GM12878 (cell line): ENCODE results near the gene ZBTB6. TPM values are rescaled to one million over a fixed set of nuclear protein-coding genes. Genes with fewer than 3 reads are reported as not detected.

Experiments
- ATF7 ChIP-seq: fragments of 450-650 bp; IDR thresholded peaks from 2 replicates; pipeline ENCODE4 v1.6.1; 2016; ENCODE audit warnings: low read depth, mild to moderate bottlenecking
- BRCA1 ChIP-seq: IDR thresholded peaks from 2 replicates; pipeline ENCODE4 v1.6.1; 2011; ENCODE audit warnings: low read depth, low read length, improper control_type of control experiment
- CHD1 ChIP-seq: IDR thresholded peaks from 2 replicates; pipeline ENCODE4 v1.6.1; 2012; ENCODE audit warnings: low read depth, low read length, improper control_type of control experiment
- EGR1 ChIP-seq, 2 experiments: IDR thresholded peaks; 1 replicate in 1 of 2; 2 replicates in 1 of 2; pipeline ENCODE4 v1.6.1; 2011 to 2012; ENCODE audit warnings: low read depth in 2 of 2, low read length in 2 of 2, borderline replicate concordance in 1 of 2, mild to moderate bottlenecking in 1 of 2, moderate library complexity in 1 of 2
- FOXK2 ChIP-seq: fragments of 450-650 bp; IDR thresholded peaks from 2 replicates; pipeline ENCODE4 v1.6.1; 2017; ENCODE audit warnings: mild to moderate bottlenecking, moderate library complexity
- HCFC1 ChIP-seq: fragments of 150-350 bp; IDR thresholded peaks from 2 replicates; pipeline ENCODE4 v1.6.1; 2014; ENCODE audit warnings: low read length
- KDM1A ChIP-seq: fragments of 200-600 bp; sonication (generic); IDR thresholded peaks from 2 replicates; pipeline ENCODE4 v1.6.1; 2016; ENCODE audit warnings: borderline replicate concordance
- KLF5 ChIP-seq: fragments of 450-650 bp; IDR thresholded peaks from 2 replicates; pipeline ENCODE4 v1.6.1; 2014; ENCODE audit warnings: mild to moderate bottlenecking; ENCODE audit not compliant: partially characterized antibody
- MXI1 ChIP-seq: fragments of 150-350 bp; IDR thresholded peaks from 2 replicates; pipeline ENCODE4 v1.6.1; 2011; ENCODE audit warnings: low read depth, mild to moderate bottlenecking, inconsistent platforms, low read length, improper control_type of control experiment
- MYB ChIP-seq: fragments of 150-350 bp; IDR thresholded peaks from 2 replicates; pipeline ENCODE4 v1.6.1; 2014; ENCODE audit warnings: mild to moderate bottlenecking, low read depth, low read length, borderline replicate concordance
- NR2C2 ChIP-seq: IDR thresholded peaks from 2 replicates; pipeline ENCODE4 v1.6.1; 2011; ENCODE audit warnings: borderline replicate concordance, low read depth; ENCODE audit not compliant: control insufficient read depth, insufficient read length
- NRF1 ChIP-seq: conservative IDR thresholded peaks from 2 replicates; pipeline ENCODE4 v1.6.1; 2011; ENCODE audit warnings: mild to moderate bottlenecking, low read depth, low read length, improper control_type of control experiment
- SMARCA5 ChIP-seq: fragments of 450-650 bp; IDR thresholded peaks from 2 replicates; pipeline ENCODE4 v1.6.1; 2017; ENCODE audit warnings: mild to moderate bottlenecking
- STAT3 ChIP-seq: IDR thresholded peaks from 2 replicates; pipeline ENCODE4 v1.6.1; 2011; ENCODE audit warnings: low read depth, low read length, improper control_type of control experiment
- YBX1 ChIP-seq: fragments of 450-650 bp; IDR thresholded peaks from 2 replicates; pipeline ENCODE4 v1.6.1; 2016; ENCODE audit warnings: antibody characterized with exemption
- polyA plus RNA-seq, 11 experiments: library from polyadenylated mRNA; depleted of rRNA in 4 of 11; unstranded in 6 of 11; stranded (reverse) in 5 of 11; fragments of >200 nt; fragmentation: Nextera tagmentation in 4 of 11; fragmentation: Illumina TruSeq in 1 of 11; extraction: Ambion mirVana in 4 of 11; extraction: Trizol in 1 of 11; gene quantifications; 1 replicate in 1 of 11; 2 replicates in 10 of 11; pipeline versions ENCODE4 v1.2.1 to v1.2.3, GENCODE V29; 2011 to 2016; ENCODE audit warnings: inconsistent platforms in 2 of 11, missing spikeins in 2 of 11, low read depth in 1 of 11
- total RNA-seq, 4 experiments: library from RNA; depleted of rRNA in 3 of 4; stranded (reverse); fragments of >200 nt in 3 of 4; fragmentation: Illumina TruSeq in 1 of 4; extraction: Trizol in 1 of 4; gene quantifications; 2 replicates each; pipeline versions ENCODE4 v1.2.1 to v1.2.3, GENCODE V29; 2013 to 2021
- TF ChIP-seq, protein P1 (sequence below): fragments of 450-650 bp; IDR thresholded peaks from 2 replicates; pipeline ENCODE4 v1.6.1; 2017; ENCODE audit warnings: mild to moderate bottlenecking, low read depth, inconsistent platforms; ENCODE audit not compliant: poor library complexity, severe bottlenecking
- TF ChIP-seq, protein P2 (sequence below): fragments of 450-650 bp; formaldehyde crosslinking; IDR thresholded peaks from 2 replicates; pipeline ENCODE4 v1.4.0; 2020; ENCODE audit warnings: mild to moderate bottlenecking, moderate library complexity
- TF ChIP-seq, protein P3 (sequence below): IDR thresholded peaks from 2 replicates; pipeline ENCODE4 v1.6.1; 2012; ENCODE audit warnings: low read depth, low read length, improper control_type of control experiment
- TF ChIP-seq, protein P4 (sequence below): fragments of 450-650 bp; IDR thresholded peaks from 2 replicates; pipeline ENCODE4 v1.6.1; 2017; ENCODE audit warnings: borderline replicate concordance

ZBTB6 gene
- total and polyA plus RNA-seq, 10 of the 15 experiments (the other 5 are each of a cell fraction or from before 2014, with no cell fraction given): 1.7 to 11.5 (median 7.0) TPM

DNA sequence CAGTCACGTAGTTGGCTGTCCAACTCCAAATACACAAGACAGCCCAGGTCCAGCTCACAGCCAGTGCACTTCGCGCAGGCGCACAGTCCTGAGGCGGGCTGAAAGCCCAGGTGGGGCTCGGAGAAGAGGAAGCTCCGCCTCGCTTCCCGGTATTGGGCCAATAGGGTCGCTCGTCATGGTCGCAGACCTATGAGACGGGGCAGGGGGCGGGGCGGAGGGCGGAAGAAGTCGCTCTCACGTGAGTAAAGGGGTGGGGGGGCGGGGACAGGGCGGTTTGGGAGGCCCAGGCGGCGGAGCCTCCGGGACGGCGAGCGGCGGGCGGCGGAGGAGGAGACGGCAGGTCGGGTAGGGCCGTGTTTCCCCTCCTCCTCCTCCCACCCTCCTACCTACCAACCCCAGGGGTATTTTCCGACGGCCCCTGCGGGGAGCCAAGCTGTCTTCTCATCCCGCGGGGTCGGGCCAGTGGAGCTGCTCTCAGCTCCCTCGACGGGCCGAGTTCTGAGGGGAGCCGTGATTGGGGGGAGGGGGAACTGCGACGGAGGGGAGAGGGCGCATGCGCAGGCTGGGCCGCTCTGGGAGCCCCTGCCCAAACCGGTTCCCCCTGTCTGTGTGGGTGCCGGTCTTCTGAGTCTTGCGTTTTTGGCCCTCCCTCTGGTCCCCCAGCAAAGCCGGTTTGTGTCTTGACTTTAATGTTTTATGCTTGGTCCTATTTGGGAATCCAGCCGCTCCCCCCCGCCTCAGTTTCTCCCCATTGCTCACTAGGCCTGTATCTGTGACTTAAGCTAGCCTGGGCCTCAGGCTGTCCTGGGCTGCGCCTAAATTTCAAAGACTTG lies 27.8 kb upstream of the ZBTB6 start, which contains the start of gene RABGAP1 (continued):
- TF ChIP-seq NRF1: peak; percentile 83
- no peak for TF ChIP-seq STAT3
- TF ChIP-seq KLF5: no peak
- TF ChIP-seq NR2C2: no peak
- TF ChIP-seq MXI1: no peak
- no peak for TF ChIP-seq BRCA1
- TF ChIP-seq FOXK2: no peak
- TF ChIP-seq, protein P1, sequence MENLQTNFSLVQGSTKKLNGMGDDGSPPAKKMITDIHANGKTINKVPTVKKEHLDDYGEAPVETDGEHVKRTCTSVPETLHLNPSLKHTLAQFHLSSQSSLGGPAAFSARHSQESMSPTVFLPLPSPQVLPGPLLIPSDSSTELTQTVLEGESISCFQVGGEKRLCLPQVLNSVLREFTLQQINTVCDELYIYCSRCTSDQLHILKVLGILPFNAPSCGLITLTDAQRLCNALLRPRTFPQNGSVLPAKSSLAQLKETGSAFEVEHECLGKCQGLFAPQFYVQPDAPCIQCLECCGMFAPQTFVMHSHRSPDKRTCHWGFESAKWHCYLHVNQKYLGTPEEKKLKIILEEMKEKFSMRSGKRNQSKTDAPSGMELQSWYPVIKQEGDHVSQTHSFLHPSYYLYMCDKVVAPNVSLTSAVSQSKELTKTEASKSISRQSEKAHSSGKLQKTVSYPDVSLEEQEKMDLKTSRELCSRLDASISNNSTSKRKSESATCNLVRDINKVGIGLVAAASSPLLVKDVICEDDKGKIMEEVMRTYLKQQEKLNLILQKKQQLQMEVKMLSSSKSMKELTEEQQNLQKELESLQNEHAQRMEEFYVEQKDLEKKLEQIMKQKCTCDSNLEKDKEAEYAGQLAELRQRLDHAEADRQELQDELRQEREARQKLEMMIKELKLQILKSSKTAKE: no peak
- no peak for TF ChIP-seq SMARCA5
- TF ChIP-seq EGR1 (IDR thresholded peaks at IDR 0.05; ENCODE audit: borderline replicate concordance in 1 of 2, low read depth in 2 of 2, low read length in 2 of 2): peak in 1 of 2 experiments; percentile 61; a peak in 1 of 3 replicates
- TF ChIP-seq, protein P2, sequence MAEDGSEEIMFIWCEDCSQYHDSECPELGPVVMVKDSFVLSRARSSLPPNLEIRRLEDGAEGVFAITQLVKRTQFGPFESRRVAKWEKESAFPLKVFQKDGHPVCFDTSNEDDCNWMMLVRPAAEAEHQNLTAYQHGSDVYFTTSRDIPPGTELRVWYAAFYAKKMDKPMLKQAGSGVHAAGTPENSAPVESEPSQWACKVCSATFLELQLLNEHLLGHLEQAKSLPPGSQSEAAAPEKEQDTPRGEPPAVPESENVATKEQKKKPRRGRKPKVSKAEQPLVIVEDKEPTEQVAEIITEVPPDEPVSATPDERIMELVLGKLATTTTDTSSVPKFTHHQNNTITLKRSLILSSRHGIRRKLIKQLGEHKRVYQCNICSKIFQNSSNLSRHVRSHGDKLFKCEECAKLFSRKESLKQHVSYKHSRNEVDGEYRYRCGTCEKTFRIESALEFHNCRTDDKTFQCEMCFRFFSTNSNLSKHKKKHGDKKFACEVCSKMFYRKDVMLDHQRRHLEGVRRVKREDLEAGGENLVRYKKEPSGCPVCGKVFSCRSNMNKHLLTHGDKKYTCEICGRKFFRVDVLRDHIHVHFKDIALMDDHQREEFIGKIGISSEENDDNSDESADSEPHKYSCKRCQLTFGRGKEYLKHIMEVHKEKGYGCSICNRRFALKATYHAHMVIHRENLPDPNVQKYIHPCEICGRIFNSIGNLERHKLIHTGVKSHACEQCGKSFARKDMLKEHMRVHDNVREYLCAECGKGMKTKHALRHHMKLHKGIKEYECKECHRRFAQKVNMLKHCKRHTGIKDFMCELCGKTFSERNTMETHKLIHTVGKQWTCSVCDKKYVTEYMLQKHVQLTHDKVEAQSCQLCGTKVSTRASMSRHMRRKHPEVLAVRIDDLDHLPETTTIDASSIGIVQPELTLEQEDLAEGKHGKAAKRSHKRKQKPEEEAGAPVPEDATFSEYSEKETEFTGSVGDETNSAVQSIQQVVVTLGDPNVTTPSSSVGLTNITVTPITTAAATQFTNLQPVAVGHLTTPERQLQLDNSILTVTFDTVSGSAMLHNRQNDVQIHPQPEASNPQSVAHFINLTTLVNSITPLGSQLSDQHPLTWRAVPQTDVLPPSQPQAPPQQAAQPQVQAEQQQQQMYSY (CRISPR knock-in tag): no peak
- TF ChIP-seq KDM1A: no peak
- TF ChIP-seq HCFC1: 0 out of 2 replicates have a peak, but pooled peaks have one; percentile 8
- no peak for TF ChIP-seq YBX1
- no peak for TF ChIP-seq MYB
- TF ChIP-seq ATF7: no peak
- TF ChIP-seq, protein P3, sequence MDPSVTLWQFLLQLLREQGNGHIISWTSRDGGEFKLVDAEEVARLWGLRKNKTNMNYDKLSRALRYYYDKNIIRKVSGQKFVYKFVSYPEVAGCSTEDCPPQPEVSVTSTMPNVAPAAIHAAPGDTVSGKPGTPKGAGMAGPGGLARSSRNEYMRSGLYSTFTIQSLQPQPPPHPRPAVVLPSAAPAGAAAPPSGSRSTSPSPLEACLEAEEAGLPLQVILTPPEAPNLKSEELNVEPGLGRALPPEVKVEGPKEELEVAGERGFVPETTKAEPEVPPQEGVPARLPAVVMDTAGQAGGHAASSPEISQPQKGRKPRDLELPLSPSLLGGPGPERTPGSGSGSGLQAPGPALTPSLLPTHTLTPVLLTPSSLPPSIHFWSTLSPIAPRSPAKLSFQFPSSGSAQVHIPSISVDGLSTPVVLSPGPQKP: no peak
- TF ChIP-seq, protein P4, sequence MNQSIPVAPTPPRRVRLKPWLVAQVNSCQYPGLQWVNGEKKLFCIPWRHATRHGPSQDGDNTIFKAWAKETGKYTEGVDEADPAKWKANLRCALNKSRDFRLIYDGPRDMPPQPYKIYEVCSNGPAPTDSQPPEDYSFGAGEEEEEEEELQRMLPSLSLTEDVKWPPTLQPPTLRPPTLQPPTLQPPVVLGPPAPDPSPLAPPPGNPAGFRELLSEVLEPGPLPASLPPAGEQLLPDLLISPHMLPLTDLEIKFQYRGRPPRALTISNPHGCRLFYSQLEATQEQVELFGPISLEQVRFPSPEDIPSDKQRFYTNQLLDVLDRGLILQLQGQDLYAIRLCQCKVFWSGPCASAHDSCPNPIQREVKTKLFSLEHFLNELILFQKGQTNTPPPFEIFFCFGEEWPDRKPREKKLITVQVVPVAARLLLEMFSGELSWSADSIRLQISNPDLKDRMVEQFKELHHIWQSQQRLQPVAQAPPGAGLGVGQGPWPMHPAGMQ: no peak
- no peak for TF ChIP-seq CHD1
